Activated T-helper 17 cell treated with anti-CD3 and anti-CD28 coated beads, Interleukin-2, amount 50 U/mL, for 72 hours (primary cell): ENCODE results near the gene USP10. TPM values are rescaled to one million over a fixed set of nuclear protein-coding genes. Genes with fewer than 3 reads are reported as not detected.
"Not testable (repeated sequence)": the region's sequence is repeated elsewhere in the genome, so short reads cannot be mapped to it uniquely, and the experiment has no call there.

Experiments
- ATAC-seq: fragments of 150-1000 bp; cut with Tn5 transposase; replicated peaks from 2 replicates; pipeline ENCODE4 v1.10.0; 2021; ENCODE audit warnings: mild to moderate bottlenecking, moderate library complexity
- H3K27ac Mint-ChIP-seq: one replicate; pipeline ENCODE4 v1.8.0; 2022; ENCODE audit warnings: mixed read lengths
- H3K27me3 Mint-ChIP-seq: one replicate; pipeline ENCODE4 v1.8.0; 2022; ENCODE audit warnings: mixed read lengths
- H3K36me3 Mint-ChIP-seq: one replicate; pipeline ENCODE4 v1.8.0; 2022; ENCODE audit warnings: low read depth, mild to moderate bottlenecking, mixed read lengths
- H3K4me1 Mint-ChIP-seq: one replicate; pipeline ENCODE4 v1.8.0; 2022; ENCODE audit warnings: mixed read lengths
- H3K4me3 Mint-ChIP-seq: one replicate; pipeline ENCODE4 v1.8.0; 2022; ENCODE audit warnings: mild to moderate bottlenecking, mixed read lengths
- H3K9me3 Mint-ChIP-seq: one replicate; pipeline ENCODE4 v1.8.0; 2022; ENCODE audit warnings: mixed read lengths
- total RNA-seq, 2 donors: library from RNA; stranded (reverse); gene quantifications; one replicate each; pipeline ENCODE4 v1.2.3, GENCODE V29; 2022

Gene USP10
- total RNA-seq, 2 donors from 2014 or later = 93.4 to 127 TPM

- H3K9me3 Mint-ChIP-seq = no peaks in the 10 kb centered on the region
- peak overlapping the region; percentile 42 for H3K27ac Mint-ChIP-seq
- peaks cover 33% of the 10 kb centered on the region for H3K4me1 Mint-ChIP-seq
- ATAC-seq = no peak
- H3K4me3 Mint-ChIP-seq = no peak overlapping the region
- H3K36me3 Mint-ChIP-seq = peaks cover 46% of the 10 kb centered on the region
- H3K27me3 Mint-ChIP-seq = no peaks in the 10 kb centered on the region
Measured at GRCh38 chr16:84722068-84722467, 22.3 kb downstream of the USP10 start.

- no peak for ATAC-seq
- H3K9me3 Mint-ChIP-seq = no peaks in the 10 kb centered on the region
Measured at GRCh38 chr16:84723906-84724305, 24.1 kb downstream of the USP10 start.

GRCh38 chr16:84724606-84725309, 25.0 kb downstream of the USP10 start:
- no peak overlapping the region for H3K27ac Mint-ChIP-seq
- no peaks in the 10 kb centered on the region for H3K27me3 Mint-ChIP-seq
- peak overlapping the region; percentile 24 for H3K4me3 Mint-ChIP-seq
- peak; percentile 87 for ATAC-seq
- no peaks in the 10 kb centered on the region for H3K9me3 Mint-ChIP-seq
- peaks cover 37% of the 10 kb centered on the region for H3K36me3 Mint-ChIP-seq
- peaks cover 27% of the 10 kb centered on the region for H3K4me1 Mint-ChIP-seq

More at GRCh38 chr16:84723906-84724305, 24.1 kb downstream of the USP10 start:
- H3K4me3 Mint-ChIP-seq = no peak overlapping the region
- peaks cover 43% of the 10 kb centered on the region for H3K36me3 Mint-ChIP-seq
- no peaks in the 10 kb centered on the region for H3K27me3 Mint-ChIP-seq
- no peak overlapping the region for H3K27ac Mint-ChIP-seq
- H3K4me1 Mint-ChIP-seq = peaks cover 24% of the 10 kb centered on the region

- ATAC-seq = no peak
- Mint-ChIP-seq H3K27ac (no peak overlapping the region), H3K36me3 (peaks cover 29% of the 10 kb centered on the region), H3K27me3 (no peaks in the 10 kb centered on the region), H3K4me1 (peaks cover 33% of the 10 kb centered on the region), H3K4me3 (peak overlapping the region; percentile 56), H3K9me3 (no peaks in the 10 kb centered on the region)
Measured at GRCh38 chr16:84725481-84726078, 25.8 kb downstream of the USP10 start.

- Mint-ChIP-seq H3K36me3 (peaks cover 23% of the 10 kb centered on the region), H3K27me3 (no peaks in the 10 kb centered on the region), H3K4me1 (peaks cover 35% of the 10 kb centered on the region), H3K9me3 (no peaks in the 10 kb centered on the region), H3K27ac (no peak overlapping the region), H3K4me3 (peak overlapping the region; percentile 56)
- ATAC-seq = peak; percentile 68
Measured at GRCh38 chr16:84726079-84726668, 26.4 kb downstream of the USP10 start.

GRCh38 chr16:84726669-84727467, 27.1 kb downstream of the USP10 start:
- Mint-ChIP-seq H3K36me3 (peaks cover 16% of the 10 kb centered on the region), H3K27me3 (no peaks in the 10 kb centered on the region), H3K9me3 (no peaks in the 10 kb centered on the region), H3K4me3 (peak overlapping the region; percentile 56), H3K4me1 (peaks cover 39% of the 10 kb centered on the region), H3K27ac (no peak overlapping the region)
- ATAC-seq = peak; percentile 59

GRCh38 chr16:84728853-84729424, 29.1 kb downstream of the USP10 start:
- Mint-ChIP-seq H3K4me1 (peaks cover 30% of the 10 kb centered on the region), H3K27me3 (no peaks in the 10 kb centered on the region), H3K36me3 (peaks cover 23% of the 10 kb centered on the region)

GRCh38 chr16:84729716-84730320, 30.0 kb downstream of the USP10 start:
- peaks cover 31% of the 10 kb centered on the region for H3K36me3 Mint-ChIP-seq
- no peaks in the 10 kb centered on the region for H3K27me3 Mint-ChIP-seq
- peak overlapping the region; percentile 32 for H3K4me3 Mint-ChIP-seq
- peaks cover 28% of the 10 kb centered on the region for H3K4me1 Mint-ChIP-seq
- H3K27ac Mint-ChIP-seq = no peak overlapping the region
- no peaks in the 10 kb centered on the region for H3K9me3 Mint-ChIP-seq
- ATAC-seq = no peak

More at GRCh38 chr16:84728853-84729424, 29.1 kb downstream of the USP10 start:
- H3K27ac Mint-ChIP-seq = no peak overlapping the region
- ATAC-seq = no peak
- no peaks in the 10 kb centered on the region for H3K9me3 Mint-ChIP-seq
- H3K4me3 Mint-ChIP-seq = no peak overlapping the region

- H3K4me3 Mint-ChIP-seq = peak overlapping the region; percentile 60
- no peaks in the 10 kb centered on the region for H3K9me3 Mint-ChIP-seq
- H3K27me3 Mint-ChIP-seq = no peaks in the 10 kb centered on the region
- peak; percentile 77 for ATAC-seq
- H3K27ac Mint-ChIP-seq = peak overlapping the region; percentile 76
- peaks cover 39% of the 10 kb centered on the region for H3K36me3 Mint-ChIP-seq
- peaks cover 31% of the 10 kb centered on the region for H3K4me1 Mint-ChIP-seq
Measured at GRCh38 chr16:84730406-84731106, 30.8 kb downstream of the USP10 start.

GRCh38 chr16:84732332-84732673, 32.5 kb downstream of the USP10 start:
- Mint-ChIP-seq H3K36me3 (peaks cover 53% of the 10 kb centered on the region), H3K27ac (peak overlapping the region; percentile 28), H3K4me1 (peaks cover 33% of the 10 kb centered on the region)
- not testable (repeated sequence) for ATAC-seq, H3K4me3 Mint-ChIP-seq, H3K27me3 Mint-ChIP-seq, H3K9me3 Mint-ChIP-seq

- H3K36me3 Mint-ChIP-seq = peaks cover 53% of the 10 kb centered on the region
- no peak for ATAC-seq
- H3K4me3 Mint-ChIP-seq = no peak overlapping the region
- H3K27me3 Mint-ChIP-seq = no peaks in the 10 kb centered on the region
- H3K4me1 Mint-ChIP-seq = peaks cover 35% of the 10 kb centered on the region
- no peaks in the 10 kb centered on the region for H3K9me3 Mint-ChIP-seq
- H3K27ac Mint-ChIP-seq = peak overlapping the region; percentile 28
Measured at GRCh38 chr16:84732674-84733352, 33.0 kb downstream of the USP10 start.

GRCh38 chr16:84735849-84736586, 36.2 kb downstream of the USP10 start:
- H3K4me3 Mint-ChIP-seq = peak overlapping the region; percentile 6

More at GRCh38 chr16:84735849-84736586, 36.2 kb downstream of the USP10 start:
- ATAC-seq = no peak
- Mint-ChIP-seq H3K9me3 (no peaks in the 10 kb centered on the region), H3K36me3 (peaks cover 63% of the 10 kb centered on the region), H3K27ac (peak overlapping the region; percentile 62), H3K27me3 (no peaks in the 10 kb centered on the region), H3K4me1 (peaks cover 36% of the 10 kb centered on the region)
